GM19468 (cell line): ENCODE data around the gene FTO.
"Not testable (repeated sequence)": the region's sequence is repeated elsewhere in the genome, so short reads cannot be mapped to it uniquely, and the experiment has no call there.

Experiments
- ATAC-seq: cut with Tn5 transposase; IDR thresholded peaks from one replicate; pipeline ENCODE4 v1.9.1; 2021; ENCODE audit warnings: mild to moderate bottlenecking, moderate library complexity, moderate number of reproducible peaks; ENCODE audit not compliant: unreplicated experiment; ENCODE audit errors: extremely low read depth

The FTO gene

GRCh38 chr16:54180421-54181359 lies 476.7 kb downstream of the FTO start:
- no peak for ATAC-seq

- not testable (repeated sequence) for ATAC-seq
Observed at GRCh38 chr16:54181683-54182329, 477.9 kb downstream of the FTO start.

GRCh38 chr16:54185045-54185444 lies 481.1 kb downstream of the FTO start:
- no peak for ATAC-seq

- ATAC-seq, result no peak
Observed at GRCh38 chr16:54191163-54191562, 487.2 kb downstream of the FTO start.

GRCh38 chr16:54191592-54191991 lies 487.6 kb downstream of the FTO start:
- ATAC-seq, result no peak

- no peak for ATAC-seq
Observed at GRCh38 chr16:54193013-54193664, 489.2 kb downstream of the FTO start.

GRCh38 chr16:54193665-54194333 lies 489.8 kb downstream of the FTO start:
- no peak for ATAC-seq

GRCh38 chr16:54194334-54194743 lies 490.4 kb downstream of the FTO start:
- no peak for ATAC-seq

- ATAC-seq, result no peak
Observed at GRCh38 chr16:54197758-54198157, 493.8 kb downstream of the FTO start.

- no peak for ATAC-seq
Observed at GRCh38 chr16:54199487-54200160, 495.7 kb downstream of the FTO start.

- ATAC-seq, result no peak
Observed at GRCh38 chr16:54200161-54200534, 496.2 kb downstream of the FTO start.

- ATAC-seq, result no peak
Observed at GRCh38 chr16:54200720-54201119, 496.8 kb downstream of the FTO start.

- no peak for ATAC-seq
Observed at GRCh38 chr16:54201200-54201599, 497.2 kb downstream of the FTO start.
